DOHH2 (cell line): Measurements from ENCODE around the gene CDH4.

Experiments
- CTCF ChIP-seq: fragments of 200-600 bp; sonication (generic); IDR thresholded peaks from one replicate; pipeline ENCODE4 v1.5.1; 2014; ENCODE audit warnings: antibody characterized with exemption, mild to moderate bottlenecking, low read depth, low read length; ENCODE audit not compliant: poor library complexity, severe bottlenecking
- EZH2phosphoT487 ChIP-seq: fragments of 200-600 bp; sonication (generic); IDR thresholded peaks from 2 replicates; pipeline ENCODE4 v1.6.1; 2017; ENCODE audit warnings: borderline replicate concordance, mild to moderate bottlenecking, antibody characterized with exemption, low read length, moderate library complexity, mixed read lengths

- TF ChIP-seq CTCF, result no peak
- TF ChIP-seq EZH2phosphoT487, result no peak
Measured at GRCh38 chr20:61396262-61396848, 144.3 kb downstream of the CDH4 start.
